Coronary artery (tissue), 2 donors: ENCODE results near the gene GPR132.
A peak's percentile ranks its signal among the peaks of the same experiment; 100 is the strongest.
"Not testable (repeated sequence)": the region's sequence is repeated elsewhere in the genome, so short reads cannot be mapped to it uniquely, and the experiment has no call there.

Experiments
- DNase-seq: peaks from one replicate; pipeline ENCODE4 v3.0.0-alpha.2; 2017; ENCODE audit warnings: low spot score
- H3K27ac ChIP-seq, 2 donors: fragments of 200-600 bp; sonication (generic); one replicate each; pipeline ENCODE4 v1.5.1; 2016 to 2019
- H3K4me3 ChIP-seq: fragments of 200-600 bp; sonication (generic); 2 replicates; pipeline ENCODE4 v1.5.1; 2016; ENCODE audit warnings: mild to moderate bottlenecking, moderate library complexity
- TF ChIP-seq, protein P1 (sequence below): fragments of 200-600 bp; sonication (generic); IDR thresholded peaks from one replicate; pipeline ENCODE4 v1.5.1; 2019; ENCODE audit warnings: antibody characterized with exemption

GPR132 gene

DNA sequence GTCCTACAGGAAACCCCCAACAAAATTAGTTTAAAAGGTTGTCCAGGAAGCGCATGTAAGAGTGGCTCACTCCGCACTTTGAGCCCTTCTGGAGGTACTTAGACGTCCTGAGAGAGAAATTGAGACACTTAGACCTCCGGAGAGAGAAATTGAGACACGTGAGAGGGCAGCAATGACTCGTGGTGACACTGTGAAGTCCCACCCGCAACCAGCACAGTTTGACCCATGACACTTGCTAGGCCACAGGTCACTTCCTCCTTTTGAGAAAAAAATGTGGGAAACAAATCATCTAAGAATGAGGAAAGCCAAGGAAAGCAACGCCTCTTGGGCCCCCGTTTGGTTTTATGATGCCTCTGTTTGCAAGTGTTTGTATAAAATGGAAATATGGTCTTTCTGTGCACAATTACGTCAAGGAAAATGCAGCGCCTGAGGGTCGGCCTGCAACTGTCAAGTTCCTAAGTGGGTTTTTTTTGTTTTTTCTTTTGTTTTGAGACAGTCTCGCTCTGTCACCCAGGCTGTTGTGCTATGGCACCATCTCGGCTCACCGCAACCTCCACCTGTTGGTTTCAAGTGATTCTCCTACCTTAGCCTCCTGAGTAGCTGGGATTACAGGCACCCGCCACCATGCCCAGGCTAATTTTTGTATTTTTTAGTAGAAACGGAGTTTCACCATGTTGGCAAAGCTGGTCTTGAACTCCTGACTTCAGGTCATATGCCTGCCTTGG is 30.8 kb downstream of the GPR132 start:
- DNase-seq = no peak
- Histone ChIP-seq H3K4me3 (no peak overlapping the region), H3K27ac (no peak overlapping the region)
- TF ChIP-seq, protein P1, sequence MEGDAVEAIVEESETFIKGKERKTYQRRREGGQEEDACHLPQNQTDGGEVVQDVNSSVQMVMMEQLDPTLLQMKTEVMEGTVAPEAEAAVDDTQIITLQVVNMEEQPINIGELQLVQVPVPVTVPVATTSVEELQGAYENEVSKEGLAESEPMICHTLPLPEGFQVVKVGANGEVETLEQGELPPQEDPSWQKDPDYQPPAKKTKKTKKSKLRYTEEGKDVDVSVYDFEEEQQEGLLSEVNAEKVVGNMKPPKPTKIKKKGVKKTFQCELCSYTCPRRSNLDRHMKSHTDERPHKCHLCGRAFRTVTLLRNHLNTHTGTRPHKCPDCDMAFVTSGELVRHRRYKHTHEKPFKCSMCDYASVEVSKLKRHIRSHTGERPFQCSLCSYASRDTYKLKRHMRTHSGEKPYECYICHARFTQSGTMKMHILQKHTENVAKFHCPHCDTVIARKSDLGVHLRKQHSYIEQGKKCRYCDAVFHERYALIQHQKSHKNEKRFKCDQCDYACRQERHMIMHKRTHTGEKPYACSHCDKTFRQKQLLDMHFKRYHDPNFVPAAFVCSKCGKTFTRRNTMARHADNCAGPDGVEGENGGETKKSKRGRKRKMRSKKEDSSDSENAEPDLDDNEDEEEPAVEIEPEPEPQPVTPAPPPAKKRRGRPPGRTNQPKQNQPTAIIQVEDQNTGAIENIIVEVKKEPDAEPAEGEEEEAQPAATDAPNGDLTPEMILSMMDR = no peak

DNA sequence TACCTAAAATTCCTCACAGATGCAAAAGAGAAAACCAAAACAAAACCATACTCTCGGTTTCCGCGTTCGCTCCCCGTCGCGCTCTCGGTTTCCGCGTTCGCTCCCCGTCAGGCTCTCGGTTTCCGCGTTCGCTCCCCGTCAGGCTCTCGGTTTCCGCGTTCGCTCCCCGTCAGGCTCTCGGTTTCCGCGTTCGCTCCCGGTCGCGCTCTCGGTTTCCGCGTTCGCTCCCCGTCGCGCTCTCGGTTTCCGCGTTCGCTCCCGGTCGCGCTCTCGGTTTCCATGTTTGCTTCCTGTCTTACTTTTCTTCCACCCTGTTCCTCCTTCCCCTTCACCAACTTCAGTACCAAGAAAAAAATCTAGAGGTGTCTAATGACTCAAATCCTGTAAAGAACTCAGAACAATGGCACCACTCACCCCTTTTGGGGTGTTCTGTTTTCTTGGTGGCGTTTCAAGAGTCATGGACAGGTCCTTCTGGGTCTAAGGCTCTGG is 31.8 kb downstream of the GPR132 start:
- DNase-seq, H3K27ac ChIP-seq: not testable (repeated sequence)
- H3K4me3 ChIP-seq = peak overlapping the region; percentile 29

DNA sequence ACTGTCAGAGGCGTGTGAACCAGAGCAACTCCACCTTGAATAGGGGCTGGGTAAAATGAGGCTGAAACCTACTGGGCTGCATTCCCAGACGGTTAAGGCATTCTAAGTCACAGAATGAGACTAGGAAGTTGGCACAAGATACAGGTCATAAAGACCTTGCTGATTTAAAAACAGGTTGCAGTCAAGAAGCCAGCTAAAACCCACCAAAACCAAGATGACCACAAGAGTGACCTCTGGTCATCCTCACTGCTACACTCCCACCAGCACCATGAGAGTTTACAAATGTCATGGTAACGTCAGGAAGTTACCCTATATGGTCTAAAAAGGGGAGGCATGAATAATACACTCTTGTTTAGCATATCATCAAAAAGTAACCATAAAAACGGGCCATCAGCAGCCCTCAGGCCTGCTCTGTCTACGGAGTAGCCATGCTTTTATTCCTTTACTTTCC is 32.8 kb downstream of the GPR132 start:
- H3K27ac ChIP-seq, H3K4me3 ChIP-seq, DNase-seq: not testable (repeated sequence)

DNA sequence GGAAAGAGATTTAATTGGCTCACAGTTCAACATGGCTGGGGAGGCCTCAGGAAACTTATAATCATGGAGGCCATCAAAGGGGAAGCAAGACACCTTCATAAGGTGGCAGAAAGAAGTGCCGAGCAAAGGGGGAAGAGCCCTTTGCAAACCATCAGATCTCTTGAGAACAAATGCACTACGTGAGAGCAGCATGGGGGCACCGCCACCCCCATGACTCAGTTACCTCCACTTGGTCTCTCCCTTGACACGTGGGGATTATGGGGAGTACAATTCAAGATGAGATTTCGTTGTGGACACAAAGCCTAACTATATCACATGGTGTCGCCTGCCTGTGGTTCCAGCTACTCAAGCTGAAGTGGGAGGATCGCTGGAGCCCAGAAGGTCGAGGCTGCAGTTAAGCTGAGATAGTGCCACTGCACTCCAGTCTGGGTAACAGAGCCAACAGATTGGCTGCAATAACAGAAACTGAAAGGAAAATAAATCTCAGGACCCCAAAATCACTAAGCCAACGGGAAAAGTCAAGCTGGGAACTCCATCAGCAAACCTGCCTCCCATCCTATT is 34.3 kb downstream of the GPR132 start:
- no peak overlapping the region for H3K27ac ChIP-seq
- TF ChIP-seq, protein P1 = no peak
- no peak overlapping the region for H3K4me3 ChIP-seq
- DNase-seq = no peak

DNA sequence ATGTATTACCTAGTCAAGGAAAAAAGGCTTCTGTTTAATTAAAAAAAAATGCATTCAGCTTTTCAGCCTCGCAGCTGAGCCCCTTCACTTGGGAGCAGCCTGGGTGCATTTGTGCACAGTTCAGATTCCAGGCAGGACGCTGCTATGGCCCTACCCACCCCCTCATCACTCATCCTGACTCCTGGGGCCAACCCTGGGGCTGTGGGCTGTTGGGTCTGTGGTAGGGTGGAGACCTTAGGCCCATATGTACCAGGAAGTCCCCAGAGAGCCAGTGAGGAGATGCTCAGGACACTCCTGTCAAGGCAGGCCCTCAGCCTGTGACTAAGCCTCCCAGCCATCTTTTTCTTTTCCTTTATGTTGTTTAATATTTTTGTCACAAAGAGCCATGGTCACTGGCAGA is 35.0 kb downstream of the GPR132 start:
- TF ChIP-seq, protein P1 = no peak
- Histone ChIP-seq H3K27ac (no peak overlapping the region), H3K4me3 (no peak overlapping the region)
- DNase-seq = no peak

DNA sequence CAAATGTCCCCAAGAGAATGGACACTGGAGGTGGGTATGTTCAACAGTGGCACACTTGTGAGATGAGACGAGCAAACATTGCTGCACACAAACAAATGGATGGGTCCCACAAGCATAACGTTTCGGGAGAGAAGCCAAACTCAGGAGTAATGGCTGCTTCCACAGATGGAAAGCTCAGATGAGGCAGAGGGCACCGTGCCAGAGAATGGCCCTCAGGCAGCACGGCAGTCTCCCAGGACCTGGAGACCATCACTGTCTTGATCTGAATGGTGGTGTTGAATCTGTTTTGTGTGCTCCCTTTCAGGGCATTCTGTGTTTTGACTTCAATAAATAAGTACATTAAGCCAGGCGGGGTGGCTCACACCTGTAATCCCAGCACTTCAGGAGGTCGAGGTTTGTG is 35.8 kb downstream of the GPR132 start:
- Histone ChIP-seq H3K4me3 (no peak overlapping the region), H3K27ac (no peak overlapping the region)
- DNase-seq = no peak
- TF ChIP-seq, protein P1 = no peak

DNA sequence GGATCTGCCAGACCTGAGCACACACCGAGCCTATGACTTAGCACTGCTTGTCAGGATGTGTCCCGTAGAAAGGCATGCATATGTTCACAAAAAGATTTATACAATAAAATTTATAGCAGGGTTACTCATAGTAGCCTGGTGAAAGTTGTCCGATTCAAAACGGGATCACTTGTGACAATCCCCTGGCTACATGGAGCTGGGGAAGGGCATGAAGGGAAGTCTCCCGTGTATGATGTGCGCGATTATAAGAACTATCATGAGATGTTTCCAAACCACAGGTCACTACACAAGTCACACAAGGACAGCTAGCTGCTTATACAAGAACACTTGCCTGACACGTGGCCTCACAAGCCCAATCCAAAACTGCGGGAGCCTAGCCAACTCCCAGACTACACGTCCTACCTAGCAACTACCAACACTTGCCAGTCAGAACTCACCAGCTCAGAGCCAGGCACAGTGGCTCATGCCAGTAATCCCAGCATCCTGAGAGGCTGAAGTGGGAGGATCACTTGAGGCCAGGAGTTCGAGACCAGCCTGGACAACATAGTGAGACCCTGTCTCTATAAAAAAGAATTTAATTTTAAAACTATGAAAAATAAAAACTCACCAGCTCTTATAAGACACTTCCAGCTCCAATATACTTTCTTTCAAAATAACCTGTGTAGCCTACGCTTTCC is 36.8 kb downstream of the GPR132 start:
- Histone ChIP-seq H3K4me3 (no peak overlapping the region), H3K27ac (no peak overlapping the region)
- TF ChIP-seq, protein P1 = no peak
- no peak for DNase-seq

DNA sequence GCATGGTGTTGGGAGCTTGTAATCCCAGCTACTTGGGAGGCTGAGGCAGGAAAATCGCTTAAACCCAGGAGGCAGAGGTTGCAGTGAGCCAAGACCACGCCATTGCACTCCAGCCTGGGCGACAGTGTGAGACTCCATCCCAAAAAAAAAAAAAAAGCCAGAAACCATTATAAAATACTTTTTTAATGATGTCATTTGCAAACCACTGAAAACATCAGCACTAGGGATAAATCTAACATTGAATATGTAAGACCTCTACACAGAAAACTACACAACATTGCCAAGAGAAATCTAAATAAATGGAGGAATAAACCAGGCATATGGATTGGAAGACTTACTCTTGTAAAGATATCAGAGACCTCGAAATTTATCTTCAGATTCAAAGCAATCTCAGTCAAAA is 37.5 kb downstream of the GPR132 start:
- H3K4me3 ChIP-seq, H3K27ac ChIP-seq, DNase-seq: not testable (repeated sequence)
